ENCODE data around the gene GET4.
"Not testable (repeated sequence)": the region's sequence is repeated elsewhere in the genome, so short reads cannot be mapped to it uniquely, and the experiment has no call there.

The GET4 gene

DNA sequence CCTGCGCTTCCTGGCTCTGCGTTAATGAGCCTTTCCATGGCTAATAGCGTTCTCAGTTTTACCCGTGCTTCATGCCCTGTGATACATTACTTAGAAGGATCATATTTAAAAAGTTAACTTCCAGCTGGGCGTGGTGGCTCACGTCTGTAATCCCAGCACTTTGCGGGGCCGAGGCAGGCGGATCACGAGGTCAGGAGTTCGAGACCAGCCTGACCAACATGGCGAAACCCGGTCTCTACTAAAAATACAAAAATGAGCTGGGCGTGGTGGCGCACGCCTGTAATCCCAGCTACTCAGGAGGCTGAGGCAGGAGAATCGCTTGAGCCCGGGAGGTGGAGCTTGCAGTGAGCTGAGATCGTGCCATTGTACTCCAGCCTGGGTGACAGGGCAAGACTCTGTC is 3.7 kb upstream of the GET4 start:
- not testable (repeated sequence) for DNase-seq

DNA sequence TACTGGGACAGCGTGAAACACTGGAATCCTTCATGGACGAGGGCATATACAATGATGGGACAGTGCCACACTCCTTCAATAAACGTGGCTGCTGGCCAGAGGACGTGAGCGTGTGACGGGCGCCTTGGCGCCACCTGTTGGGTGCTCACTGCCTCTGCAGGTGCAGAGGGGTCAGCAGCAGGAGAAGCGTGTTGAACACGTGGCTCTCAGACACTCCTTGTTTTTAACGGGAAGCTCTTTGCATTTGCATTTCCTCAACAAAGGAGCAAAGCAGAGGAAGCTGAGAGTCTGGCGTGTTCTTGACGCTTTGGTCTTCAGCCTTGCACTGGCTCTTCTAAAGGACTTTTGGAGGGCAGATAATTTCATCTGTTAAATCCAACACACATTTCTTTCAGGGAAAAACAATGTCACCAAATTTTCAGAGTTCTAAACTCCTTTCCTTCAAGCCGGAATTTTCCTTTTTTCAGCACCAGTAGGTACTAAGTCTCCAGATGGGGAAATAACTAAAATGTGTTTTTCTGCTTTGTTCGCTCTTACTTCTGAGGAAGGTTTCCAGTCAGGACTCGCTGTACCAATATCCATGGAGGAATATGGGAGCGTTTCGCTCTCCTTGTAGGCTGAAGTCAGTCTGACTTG is 2.9 kb upstream of the GET4 start:
- peak; percentile 77 to 85 for DNase-seq

DNA sequence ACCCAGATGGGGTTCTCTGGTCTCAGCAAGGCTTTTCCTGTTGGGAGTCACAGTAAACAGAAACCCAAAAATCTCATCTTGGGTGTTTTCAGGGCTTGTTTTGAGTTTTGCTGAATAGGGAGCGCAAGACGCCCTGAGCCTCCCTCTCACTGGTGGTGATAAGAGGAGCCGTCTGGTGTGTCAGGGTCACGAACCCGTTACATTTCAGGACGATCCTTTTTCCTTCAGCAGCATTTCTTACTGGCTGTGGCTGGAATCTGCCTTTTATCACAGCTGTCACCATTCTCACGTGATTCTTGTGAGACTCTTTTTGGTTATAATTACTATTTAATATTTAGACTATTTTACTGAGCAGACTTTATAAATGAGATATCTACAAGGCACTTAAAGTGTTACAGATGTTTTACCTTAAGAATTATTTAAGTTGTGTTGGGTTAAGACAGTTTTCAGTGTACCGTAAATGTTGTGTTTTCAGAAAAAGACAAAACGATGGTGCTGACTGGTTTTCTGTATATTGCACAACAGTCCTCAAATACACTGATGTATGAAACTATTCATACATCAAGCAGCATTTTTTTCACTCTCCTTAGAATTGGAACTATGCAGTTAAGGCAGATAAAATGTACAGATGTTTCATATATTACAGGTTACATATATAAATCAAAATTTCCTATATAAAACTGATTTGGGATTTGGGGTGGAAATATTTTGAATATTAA is 2.2 kb upstream of the GET4 start:
- no peak for DNase-seq

DNA sequence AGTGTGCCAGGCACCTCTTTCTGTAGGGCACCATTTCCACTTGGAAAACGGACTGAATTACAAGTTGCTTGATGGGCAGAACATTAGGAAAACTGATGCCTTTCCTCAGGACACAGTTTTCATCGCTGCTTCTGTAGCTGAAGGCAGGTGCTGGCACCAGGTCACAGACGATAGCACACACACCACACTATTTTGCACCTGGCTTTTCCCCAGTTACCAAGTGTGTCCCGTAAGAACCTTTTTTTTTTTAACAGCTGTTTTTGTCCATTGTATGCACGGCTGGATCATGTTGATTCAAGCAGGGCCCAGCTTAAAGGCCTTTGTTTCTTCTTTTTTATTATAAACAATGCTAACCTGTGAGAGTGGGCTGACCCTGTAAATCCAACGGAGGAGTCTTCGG is 1.3 kb upstream of the GET4 start:
- DNase-seq, result no peak

DNA sequence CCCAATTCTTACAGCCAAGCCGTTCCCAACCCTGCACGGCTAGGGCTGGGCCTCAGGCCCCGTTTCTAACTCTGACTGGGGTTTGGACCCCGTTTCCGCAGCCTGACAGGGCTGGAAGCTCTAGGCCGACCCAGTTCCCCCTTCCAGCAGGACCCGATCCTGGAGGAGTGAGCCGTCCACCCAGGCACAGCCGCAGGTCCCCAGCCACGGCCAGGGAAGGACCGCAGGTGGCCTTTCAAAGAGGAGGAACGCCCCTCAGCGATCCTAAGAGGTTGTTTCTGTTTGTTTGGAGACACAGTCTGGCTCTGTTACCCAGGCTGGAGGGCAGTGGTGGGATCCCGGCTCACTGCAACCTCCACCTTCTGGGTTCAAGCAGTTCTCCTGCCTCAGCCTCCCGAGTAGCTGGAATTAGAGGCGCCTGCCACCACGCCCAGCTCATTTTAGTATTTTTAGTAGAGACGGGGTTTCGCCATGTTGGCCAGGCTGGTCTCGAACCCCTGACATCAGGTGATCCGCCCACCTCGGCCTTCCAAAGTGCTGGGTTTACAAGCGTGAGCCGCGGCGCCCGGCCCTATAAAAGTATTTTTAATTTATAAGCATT is 778 bp upstream of the GET4 start:
- DNase-seq, result no peak

DNA sequence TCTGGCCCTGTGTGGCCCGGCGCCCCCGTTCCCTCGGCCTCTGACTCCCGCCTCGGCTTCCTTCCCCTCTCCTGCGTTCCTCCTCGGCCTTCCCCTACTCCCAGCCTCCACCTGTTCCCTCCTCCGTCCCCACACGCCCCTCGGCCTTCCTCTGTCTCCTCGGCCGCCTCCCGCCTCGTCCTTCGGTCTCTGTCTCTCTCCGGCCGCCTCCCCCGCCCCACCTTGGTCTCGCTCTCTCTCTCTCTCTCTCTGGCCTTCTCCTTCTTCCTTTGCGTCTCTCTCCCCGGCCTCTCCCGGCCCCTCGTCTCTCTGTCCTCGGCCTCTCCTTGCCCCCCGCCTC is 588 bp downstream of the GET4 start:
- peak; percentile 24 to 36 for DNase-seq

DNA sequence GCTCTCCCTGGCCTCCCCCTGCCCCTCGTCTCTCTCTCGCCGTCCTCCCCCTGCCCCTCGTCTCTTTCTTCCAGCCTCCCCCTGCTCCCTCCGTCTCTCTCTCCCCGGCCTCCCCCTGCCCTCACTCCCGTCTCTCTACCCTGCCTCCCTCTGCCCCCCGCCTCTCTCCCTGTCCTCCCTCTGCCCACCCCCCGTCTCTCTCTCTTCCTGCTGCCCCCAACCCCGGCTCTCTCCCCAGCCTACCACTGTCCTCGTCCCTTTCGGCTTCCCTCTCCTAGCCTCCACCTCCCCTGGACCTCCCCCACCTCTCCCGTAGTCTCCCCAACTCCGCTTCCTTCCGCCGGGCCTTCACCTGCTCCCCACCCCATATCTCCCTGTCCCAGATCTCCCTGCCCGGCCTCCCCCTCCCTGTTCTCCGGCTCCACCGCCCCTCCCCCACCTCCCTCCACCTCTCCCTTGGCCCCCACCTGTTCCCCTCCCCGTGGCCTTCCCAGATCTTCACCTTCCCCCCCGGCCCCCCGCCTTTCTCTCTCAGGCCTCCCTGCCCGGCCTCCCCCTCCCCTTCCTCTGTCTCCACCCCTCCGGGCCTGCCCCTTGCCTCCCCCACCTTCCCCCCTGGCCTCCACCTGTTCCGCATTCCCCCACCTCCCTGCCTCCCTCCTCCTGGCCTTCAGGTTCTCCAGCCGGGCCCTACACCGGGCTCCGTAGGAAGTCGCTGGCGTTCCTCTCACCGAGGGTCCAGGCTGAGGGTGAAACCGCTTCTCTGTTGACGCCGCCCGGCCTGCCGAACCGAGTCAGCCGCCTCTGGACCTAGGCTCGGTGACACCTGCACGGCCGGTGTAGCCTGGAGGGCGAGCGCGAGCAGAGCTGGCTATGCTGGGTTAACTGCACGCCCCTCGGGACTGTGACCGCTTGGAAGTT is 1.2 kb downstream of the GET4 start:
- DNase-seq, result no peak

DNA sequence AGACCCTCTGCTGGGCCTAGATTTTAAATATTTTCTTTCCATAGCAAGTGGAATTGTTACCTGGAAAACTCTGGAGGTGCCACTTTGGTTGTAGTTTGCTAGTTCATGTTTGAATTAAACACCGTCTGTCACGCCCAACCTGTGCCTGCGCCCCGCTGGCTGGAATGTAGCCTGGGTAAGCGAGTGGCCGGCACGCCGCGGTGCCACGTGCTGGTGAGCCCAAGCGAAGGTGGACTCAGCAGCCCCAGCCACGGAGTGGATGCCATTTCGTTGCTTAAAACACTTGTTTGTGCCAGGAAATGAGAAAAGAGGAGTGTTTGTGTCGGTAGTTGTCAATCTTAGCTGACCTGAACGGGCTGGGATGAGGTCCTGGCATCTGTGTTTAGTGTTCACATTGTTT is 2.7 kb downstream of the GET4 start:
- DNase-seq, result no peak

DNA sequence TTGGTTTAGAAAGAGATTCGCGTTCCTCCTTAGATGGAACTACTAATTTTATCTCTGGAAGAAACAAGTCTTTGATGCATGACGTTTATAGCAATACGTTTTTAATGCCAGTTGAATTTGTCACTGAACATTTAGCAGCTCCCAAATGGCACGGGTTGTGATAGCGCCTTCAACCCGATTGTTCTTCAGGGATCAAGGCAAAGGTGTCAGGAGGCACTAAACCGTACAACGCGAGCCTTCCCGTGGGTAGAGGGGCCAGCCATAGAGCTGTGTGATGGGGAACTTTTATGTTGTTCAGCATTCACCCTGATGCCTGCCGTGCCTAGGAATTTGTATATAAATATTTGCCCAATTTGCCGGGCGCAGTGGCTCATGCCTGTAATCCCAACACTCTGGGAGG is 3.4 kb downstream of the GET4 start:
- DNase-seq, result no peak

DNA sequence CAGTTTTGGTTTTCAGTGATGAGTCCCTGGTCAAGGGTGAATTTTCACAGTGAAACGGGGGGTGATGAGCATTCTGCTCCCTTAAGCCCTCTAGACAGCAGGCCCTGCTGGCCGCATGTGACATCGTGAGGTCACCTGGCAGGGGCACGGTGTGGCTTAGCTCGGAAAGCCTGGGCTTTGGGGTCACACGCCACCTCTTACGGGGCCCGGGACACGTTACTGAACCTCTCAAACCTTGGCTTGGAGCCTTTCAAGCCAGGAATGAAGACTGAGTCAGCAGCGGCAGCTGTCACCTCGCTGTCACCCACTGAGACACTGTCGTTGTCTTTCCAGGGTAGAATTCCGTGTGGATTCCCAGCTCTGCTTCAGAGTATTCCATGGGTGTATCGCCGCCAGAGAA is 4.1 kb downstream of the GET4 start:
- no peak for DNase-seq

DNA sequence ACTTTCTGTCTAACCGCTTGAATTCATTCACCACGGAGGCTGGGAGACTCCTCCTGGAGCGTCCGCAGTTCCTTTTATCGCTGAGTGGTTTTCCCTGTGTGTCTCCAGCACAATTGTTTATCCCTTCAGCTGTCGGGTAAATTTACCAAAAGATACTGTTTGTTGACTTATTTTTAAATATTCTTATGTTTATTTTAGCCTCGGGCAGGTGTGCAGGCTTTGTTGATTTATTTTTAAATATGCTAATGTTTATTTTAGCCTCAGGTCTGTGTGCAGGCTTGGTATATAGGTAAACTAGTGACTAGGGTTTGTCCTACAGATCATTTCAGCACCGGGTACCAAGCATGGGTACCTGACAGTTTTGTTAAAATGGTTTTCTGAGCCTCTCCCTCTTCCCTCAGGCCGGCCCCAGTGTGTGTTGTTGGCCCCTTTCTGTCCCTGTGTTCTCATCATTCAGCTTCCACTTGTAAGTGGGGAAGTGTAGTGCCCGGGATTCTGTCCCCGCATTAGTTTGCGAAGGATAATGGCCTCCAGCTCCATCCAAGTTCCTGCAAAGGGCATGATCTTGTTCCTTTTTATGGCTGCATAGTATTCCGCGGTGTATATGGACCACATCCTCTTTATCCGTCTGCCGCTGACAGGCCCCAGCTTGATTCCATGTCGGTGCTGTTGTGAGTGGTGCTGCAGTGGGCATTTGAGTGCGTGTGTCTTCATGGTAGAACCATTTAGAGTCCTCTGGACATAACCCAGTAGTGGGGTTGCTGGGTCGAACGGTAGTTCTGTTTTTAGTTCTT is 5.3 kb downstream of the GET4 start:
- DNase-seq, result no peak

DNA sequence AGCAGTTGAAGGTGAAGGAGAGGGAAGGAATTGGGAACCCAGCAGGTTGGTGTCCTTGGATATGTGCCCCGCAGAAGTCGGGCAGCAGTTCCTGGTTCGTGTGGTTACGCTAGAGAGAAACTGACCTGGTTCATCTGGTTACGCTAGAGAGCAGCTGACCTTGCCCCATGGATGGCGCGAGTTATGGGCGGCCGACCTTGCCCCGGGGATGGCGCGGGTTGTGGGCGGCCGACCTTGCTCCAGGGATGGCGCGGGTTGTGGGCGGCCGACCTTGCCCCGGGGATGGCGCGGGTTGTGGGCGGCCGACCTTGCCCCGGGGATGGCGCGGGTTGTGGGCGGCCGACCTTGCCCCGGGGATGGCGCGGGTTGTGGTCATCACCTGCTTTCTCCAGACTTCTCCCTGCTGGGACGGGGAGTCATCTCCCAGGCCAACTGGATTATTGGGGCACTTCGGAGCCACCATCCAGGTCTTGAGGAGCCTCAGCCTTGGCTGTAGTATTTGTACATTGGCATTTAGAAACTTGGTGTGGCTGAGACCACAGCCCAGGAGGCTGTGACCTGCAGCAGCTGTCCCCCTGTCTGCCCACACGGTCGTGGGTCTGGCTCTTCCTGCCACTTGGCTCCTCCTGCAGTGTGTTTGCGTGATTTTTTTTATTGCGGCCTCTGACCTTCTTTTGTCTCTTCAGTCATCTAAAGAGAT is 6.1 kb downstream of the GET4 start:
- DNase-seq, result no peak

DNA sequence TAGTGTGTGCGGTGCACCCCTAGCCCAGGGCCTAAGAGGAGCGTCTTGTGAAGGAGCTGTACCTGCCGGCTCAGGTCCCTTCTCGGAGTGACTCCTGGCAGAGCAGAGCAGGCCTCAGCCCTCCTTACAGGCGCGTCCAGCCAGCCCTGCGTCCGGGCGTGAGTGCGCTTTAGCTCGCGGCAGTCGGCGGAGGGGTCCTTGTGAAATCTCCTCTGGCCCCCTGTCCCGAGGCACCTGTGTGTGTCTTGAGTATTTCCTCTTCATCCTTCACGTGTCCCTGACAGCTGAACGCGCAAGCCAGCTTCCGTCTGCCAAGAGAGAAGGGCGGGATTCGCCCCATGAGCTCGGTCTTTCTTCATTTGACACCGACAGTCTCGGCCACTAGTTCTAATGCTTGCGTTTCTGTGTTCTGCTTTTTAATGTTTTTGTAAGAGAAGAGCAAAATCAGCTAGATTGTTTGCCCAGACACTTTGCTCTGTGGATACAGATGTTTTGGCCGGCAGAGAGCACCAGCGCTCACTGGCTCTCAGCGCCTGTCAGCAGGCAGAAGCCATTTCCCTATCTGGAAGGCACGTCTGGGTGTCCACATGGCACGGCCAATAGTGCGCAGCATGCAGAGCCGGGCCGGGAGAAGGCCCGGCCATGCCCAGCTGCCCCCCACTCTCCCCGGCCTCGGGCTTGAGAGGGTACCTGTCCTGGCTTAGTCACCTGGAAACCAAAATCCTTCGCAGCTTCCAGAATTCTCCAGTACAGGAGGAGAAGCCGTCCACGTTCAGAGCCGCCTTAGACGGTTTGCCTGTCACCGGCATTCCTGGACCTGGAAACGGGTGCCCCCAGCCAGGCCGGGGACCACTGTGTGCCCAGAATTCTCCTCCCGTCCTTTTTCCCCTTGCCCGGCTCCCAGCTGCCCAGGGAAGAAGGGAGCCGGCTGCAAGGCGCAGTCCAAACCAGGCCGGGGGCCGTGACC is 7.0 kb downstream of the GET4 start:
- DNase-seq, result no peak

DNA sequence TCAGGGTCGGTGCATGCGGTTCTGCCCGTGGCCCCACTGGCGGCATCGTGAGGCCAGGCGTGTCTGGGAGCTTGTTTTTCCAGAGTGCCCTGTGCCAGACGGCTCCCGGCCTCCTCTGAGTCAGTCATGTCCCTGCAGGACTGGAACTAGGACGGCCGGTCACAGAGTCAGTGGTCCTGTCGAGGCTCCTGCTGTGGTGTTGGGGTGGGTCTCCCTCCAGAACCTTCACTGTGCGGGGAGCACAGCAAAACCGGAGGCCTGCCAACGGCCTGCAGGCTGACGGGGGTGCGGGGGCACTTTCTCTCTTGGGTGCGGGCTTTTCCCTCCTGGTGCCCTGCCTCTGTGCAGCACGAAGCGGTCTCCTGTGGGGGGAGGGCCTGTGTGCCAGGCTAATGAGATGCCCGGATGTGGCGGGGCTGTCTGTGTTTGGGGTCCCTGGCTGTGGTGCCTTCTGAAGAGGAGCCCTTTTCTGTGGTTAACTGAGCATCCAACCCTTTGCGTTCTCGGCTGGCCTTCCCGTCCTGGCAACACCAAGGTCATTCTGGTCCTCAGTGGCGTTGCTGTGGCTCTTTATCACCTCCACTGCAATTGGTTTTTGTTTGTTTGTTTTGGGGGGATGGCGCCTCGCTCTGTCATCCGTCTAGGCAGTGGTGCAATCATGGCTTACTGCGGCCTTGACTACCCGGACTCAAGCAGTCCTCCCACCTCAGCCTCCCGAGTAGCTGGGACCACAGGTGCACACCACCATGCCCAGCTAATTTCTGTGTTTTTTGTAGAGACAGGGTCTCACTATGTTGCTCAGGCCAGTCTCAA is 8.0 kb downstream of the GET4 start:
- no peak for DNase-seq

DNA sequence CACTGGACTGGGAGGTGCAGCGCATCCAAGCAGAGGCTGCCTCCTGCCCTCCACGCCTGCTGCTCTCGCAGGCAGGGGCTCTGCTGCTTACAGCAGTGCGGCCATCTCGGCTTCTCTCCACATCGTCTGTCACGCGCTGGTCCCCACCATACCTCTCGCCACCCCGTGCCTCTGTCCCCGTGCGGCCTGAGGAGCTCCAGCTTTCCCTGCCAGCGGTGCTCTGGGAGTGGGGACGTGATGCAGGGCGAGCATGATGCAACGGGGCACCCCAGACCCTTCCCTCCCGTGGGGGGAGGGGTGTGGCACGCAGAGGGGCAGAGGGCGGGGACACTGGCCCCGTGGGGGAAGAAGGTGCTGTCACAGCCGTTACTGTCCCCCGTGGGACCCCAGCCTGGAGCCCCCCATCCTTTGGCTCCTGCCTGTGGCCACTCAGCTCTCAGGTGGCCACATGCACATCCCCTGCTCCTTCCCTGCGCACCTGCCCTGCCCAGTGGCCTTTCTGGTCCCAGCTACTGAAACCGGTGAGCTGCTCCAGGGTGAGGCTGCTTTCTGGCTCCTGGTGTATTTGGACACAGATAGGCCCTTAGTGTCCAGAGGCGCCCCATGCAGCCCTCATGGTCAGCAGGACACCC is 9.0 kb downstream of the GET4 start:
- DNase-seq, result no peak

DNA sequence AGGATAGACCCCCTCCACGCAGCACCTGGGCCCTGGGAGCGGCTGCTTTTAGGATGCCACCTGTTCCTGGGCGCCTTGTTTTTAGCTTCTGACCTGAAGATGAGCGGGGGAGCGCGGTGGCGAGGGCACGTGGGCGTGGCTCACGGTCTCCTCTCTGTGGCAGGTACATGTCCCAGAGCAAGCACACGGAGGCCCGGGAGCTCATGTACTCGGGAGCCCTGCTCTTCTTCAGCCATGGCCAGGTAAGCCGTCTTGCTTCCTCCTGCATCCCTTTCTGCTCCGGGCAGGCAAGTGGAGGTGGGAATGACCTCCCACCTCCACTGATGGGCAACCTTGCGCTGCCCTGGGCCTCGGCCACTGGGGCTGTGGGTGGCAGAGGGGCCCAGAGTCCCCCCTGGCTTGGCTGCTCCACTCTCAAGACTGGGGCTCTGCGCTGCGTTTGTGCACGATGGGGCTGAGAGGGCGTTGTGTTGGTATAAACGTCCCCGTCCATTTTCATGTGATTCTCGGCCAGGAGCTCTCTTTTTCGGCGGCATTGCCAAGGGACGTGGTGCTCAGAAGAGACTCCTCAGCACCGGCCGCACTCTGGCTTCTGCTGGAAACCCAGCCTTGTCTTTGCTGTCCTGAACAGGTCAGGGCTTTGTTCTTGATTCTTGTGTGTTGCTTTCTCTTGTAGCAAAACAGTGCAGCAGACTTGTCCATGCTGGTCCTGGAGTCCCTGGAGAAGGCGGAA is 9.7 kb downstream of the GET4 start:
- DNase-seq, result no peak

DNA sequence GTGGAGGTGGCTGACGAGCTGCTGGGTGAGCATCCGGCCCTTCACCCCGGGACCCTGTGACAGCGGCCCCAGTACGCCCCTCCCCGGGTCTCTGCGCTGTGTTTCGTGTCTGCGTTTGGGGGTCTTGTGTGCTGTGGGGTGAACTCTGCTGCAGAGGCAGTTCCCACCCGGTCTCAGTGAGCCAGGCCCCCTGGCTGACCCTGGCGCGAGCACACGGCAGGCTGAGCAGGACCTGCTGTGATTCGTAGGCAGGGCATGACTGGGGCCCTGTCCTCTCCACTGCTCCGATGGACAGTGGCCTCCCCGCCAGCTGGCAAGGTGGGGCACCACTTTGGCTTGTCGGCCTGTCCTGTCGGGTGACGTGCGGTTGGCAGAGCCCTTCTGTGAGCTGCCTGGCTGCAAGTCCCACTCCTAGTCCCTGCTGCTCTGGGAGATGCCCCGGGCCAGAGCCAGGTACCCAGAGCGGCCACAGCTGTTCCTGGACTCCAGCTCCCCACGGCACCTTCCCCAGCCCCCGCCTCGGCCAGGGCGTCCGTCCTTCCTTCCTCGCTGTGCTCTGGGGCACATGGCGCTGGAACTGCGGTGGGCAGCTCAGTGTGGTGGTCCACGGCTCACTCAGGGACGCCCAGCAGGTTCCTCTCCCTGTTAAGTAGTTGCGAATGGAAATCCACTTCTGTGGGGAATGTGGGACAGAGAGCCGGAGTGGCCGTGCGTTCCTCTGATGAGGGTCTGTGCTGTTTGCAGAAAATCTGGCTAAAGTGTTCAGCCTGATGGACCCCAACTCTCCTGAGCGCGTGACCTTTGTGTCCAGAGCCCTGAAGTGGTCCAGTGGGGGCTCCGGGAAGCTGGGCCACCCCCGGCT is 10.5 kb downstream of the GET4 start:
- no peak for DNase-seq

DNA sequence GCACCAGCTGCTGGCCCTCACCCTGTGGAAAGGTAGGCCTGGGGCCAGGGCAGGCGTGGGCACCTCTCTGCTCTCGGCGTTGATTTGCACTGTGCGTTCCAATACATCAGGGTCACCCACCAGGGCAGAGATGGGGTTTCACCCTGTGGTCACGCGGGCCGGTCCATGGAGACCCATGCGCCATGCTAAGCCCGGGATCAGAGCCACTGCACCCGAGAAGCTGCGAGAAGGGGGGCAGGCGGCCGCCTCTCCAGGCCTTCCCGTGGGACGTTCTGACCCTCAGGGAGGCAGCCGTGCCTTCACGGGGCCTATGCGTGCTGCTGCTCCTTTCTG is 11.1 kb downstream of the GET4 start:
- DNase-seq, result no peak
